Stromal cell of bone marrow (primary cell): ENCODE data around the gene SLC15A1.

ENCODE experiments used
- DNase-seq: peaks from one replicate; pipeline ENCODE4 v3.0.0-alpha.2; 2012; ENCODE audit warnings: low read depth

Gene SLC15A1

GRCh38 chr13:98751367-98751782 lies 1.1 kb downstream of the SLC15A1 start:
- no peak for DNase-seq

GRCh38 chr13:98749501-98749900 lies 3.0 kb downstream of the SLC15A1 start:
- DNase-seq: peak; percentile 67

GRCh38 chr13:98746968-98747367 lies 5.5 kb downstream of the SLC15A1 start:
- DNase-seq: no peak

GRCh38 chr13:98743377-98743776 lies 9.1 kb downstream of the SLC15A1 start:
- DNase-seq: no peak

- no peak for DNase-seq
These were observed 9.5 kb downstream of the SLC15A1 start for GRCh38 chr13:98742961-98743360.

- DNase-seq: no peak
These were observed 10.6 kb downstream of the SLC15A1 start for GRCh38 chr13:98741741-98742435.

GRCh38 chr13:98740131-98740530 lies 12.3 kb downstream of the SLC15A1 start:
- DNase-seq: no peak

GRCh38 chr13:98738993-98739392 lies 13.5 kb downstream of the SLC15A1 start:
- no peak for DNase-seq

- DNase-seq: no peak
These were observed 14.3 kb downstream of the SLC15A1 start for GRCh38 chr13:98738213-98738612.

- no peak for DNase-seq
These were observed 20.5 kb downstream of the SLC15A1 start for GRCh38 chr13:98731925-98732324.

- DNase-seq: no peak
These were observed 21.4 kb downstream of the SLC15A1 start for GRCh38 chr13:98731038-98731437.

GRCh38 chr13:98730441-98730840 lies 22.0 kb downstream of the SLC15A1 start:
- no peak for DNase-seq

GRCh38 chr13:98729658-98730057 lies 22.8 kb downstream of the SLC15A1 start:
- DNase-seq: no peak

GRCh38 chr13:98722958-98723357 lies 29.5 kb downstream of the SLC15A1 start:
- no peak for DNase-seq

GRCh38 chr13:98721825-98722510 lies 30.5 kb downstream of the SLC15A1 start:
- no peak for DNase-seq

GRCh38 chr13:98719527-98720250 lies 32.8 kb downstream of the SLC15A1 start:
- DNase-seq: no peak

- no peak for DNase-seq
These were observed 34.6 kb downstream of the SLC15A1 start for GRCh38 chr13:98717891-98718290.

GRCh38 chr13:98717256-98717655 lies 35.2 kb downstream of the SLC15A1 start:
- DNase-seq: no peak

GRCh38 chr13:98710521-98710920 lies 42.0 kb downstream of the SLC15A1 start:
- no peak for DNase-seq

- DNase-seq: no peak
These were observed 45.0 kb downstream of the SLC15A1 start for GRCh38 chr13:98707281-98707999.

- DNase-seq: no peak
These were observed 45.9 kb downstream of the SLC15A1 start for GRCh38 chr13:98706446-98707110.

- no peak for DNase-seq
These were observed 54.7 kb downstream of the SLC15A1 start for GRCh38 chr13:98697791-98698190.
